ENCODE measurements around the gene ARHGEF17.

Gene ARHGEF17

GRCh38 chr11:73347067-73347466 is 39.0 kb downstream of the ARHGEF17 start:
- H3K27ac ChIP-seq = no peak overlapping the region
- no peak for DNase-seq (ENCODE audit: low spot score)
- H3K4me3 ChIP-seq = no peak overlapping the region
- no peak for TF ChIP-seq CTCF (IDR thresholded peaks at IDR 0.05)

GRCh38 chr11:73348838-73349237 is 40.8 kb downstream of the ARHGEF17 start:
- Histone ChIP-seq H3K4me3 (no peak overlapping the region), H3K27ac (no peak overlapping the region)
- no peak for DNase-seq (ENCODE audit: low spot score)
- TF ChIP-seq CTCF (IDR thresholded peaks at IDR 0.05) = no peak

- Histone ChIP-seq H3K4me3 (no peak overlapping the region), H3K27ac (no peak overlapping the region)
- no peak for TF ChIP-seq CTCF (IDR thresholded peaks at IDR 0.05)
Measured at GRCh38 chr11:73349633-73350032, 41.6 kb downstream of the ARHGEF17 start.

GRCh38 chr11:73350908-73351636 is 43.0 kb downstream of the ARHGEF17 start:
- no peak for DNase-seq (ENCODE audit: low spot score)
- TF ChIP-seq CTCF (IDR thresholded peaks at IDR 0.05) = peak; percentile 87
- Histone ChIP-seq H3K27ac (peak overlapping the region; percentile 7 to 12), H3K4me3 (no peak overlapping the region)

More at GRCh38 chr11:73349633-73350032, 41.6 kb downstream of the ARHGEF17 start:
- DNase-seq (ENCODE audit: low spot score) = no peak

GRCh38 chr11:73353422-73353821 is 45.3 kb downstream of the ARHGEF17 start:
- Histone ChIP-seq H3K4me3 (no peak overlapping the region), H3K27ac (peak overlapping the region in 1 of 2 donors; percentile 25)
- no peak for TF ChIP-seq CTCF (IDR thresholded peaks at IDR 0.05)
- DNase-seq (ENCODE audit: low spot score) = no peak

GRCh38 chr11:73355109-73355508 is 47.0 kb downstream of the ARHGEF17 start:
- no peak for TF ChIP-seq CTCF (IDR thresholded peaks at IDR 0.05)
- DNase-seq (ENCODE audit: low spot score) = no peak
- H3K4me3 ChIP-seq = no peak overlapping the region
- no peak overlapping the region for H3K27ac ChIP-seq

Measured in coronary artery (tissue), 2 donors.